GM12878 (cell line): Measurements from ENCODE around the gene CD2BP2. TPM values are rescaled to one million over a fixed set of nuclear protein-coding genes. Genes with fewer than 3 reads are reported as not detected.
A peak's percentile ranks its signal among the peaks of the same experiment; 100 is the strongest.

Experiments used
- CBFB ChIP-seq: IDR thresholded peaks from 2 replicates; pipeline ENCODE4 v1.6.1; 2016; ENCODE audit warnings: antibody characterized with exemption, low read depth
- CHD4 ChIP-seq: fragments of 200-600 bp; sonication (generic); IDR thresholded peaks from 2 replicates; pipeline ENCODE4 v1.6.1; 2016; ENCODE audit warnings: mild to moderate bottlenecking
- CUX1 ChIP-seq: IDR thresholded peaks from 2 replicates; pipeline ENCODE4 v1.6.1; 2012; ENCODE audit warnings: improper control_type of control experiment, low read depth, low read length; ENCODE audit not compliant: insufficient replicate concordance
- HCFC1 ChIP-seq: fragments of 150-350 bp; IDR thresholded peaks from 2 replicates; pipeline ENCODE4 v1.6.1; 2014; ENCODE audit warnings: low read length
- IKZF2 ChIP-seq, 2 experiments: fragments of 450-650 bp; IDR thresholded peaks; 2 replicates each; pipeline ENCODE4 v1.6.1; 2017; ENCODE audit warnings: mild to moderate bottlenecking in 2 of 2, moderate library complexity in 2 of 2
- NR2C2 ChIP-seq: IDR thresholded peaks from 2 replicates; pipeline ENCODE4 v1.6.1; 2011; ENCODE audit warnings: borderline replicate concordance, low read depth; ENCODE audit not compliant: control insufficient read depth, insufficient read length
- RELA ChIP-seq: fragments of 450-650 bp; IDR thresholded peaks from 2 replicates; pipeline ENCODE4 v1.8.0; 2014; ENCODE audit warnings: borderline replicate concordance; ENCODE audit not compliant: partially characterized antibody
- SMAD5 ChIP-seq: IDR thresholded peaks from 2 replicates; pipeline ENCODE4 v1.6.1; 2016; ENCODE audit warnings: antibody characterized with exemption, low read depth
- STAT3 ChIP-seq: IDR thresholded peaks from 2 replicates; pipeline ENCODE4 v1.6.1; 2011; ENCODE audit warnings: low read depth, low read length, improper control_type of control experiment
- ZNF217 ChIP-seq: fragments of 450-650 bp; IDR thresholded peaks from 2 replicates; pipeline ENCODE4 v1.6.1; 2017; ENCODE audit warnings: antibody characterized with exemption, mild to moderate bottlenecking
- ZNF592 ChIP-seq: fragments of 450-650 bp; IDR thresholded peaks from 2 replicates; pipeline ENCODE4 v1.6.1; 2017; ENCODE audit warnings: mild to moderate bottlenecking, moderate library complexity
- ZNF687 ChIP-seq: fragments of 450-650 bp; IDR thresholded peaks from 2 replicates; pipeline ENCODE4 v1.6.1; 2017; ENCODE audit warnings: mild to moderate bottlenecking, moderate library complexity
- polyA plus RNA-seq, 11 experiments: library from polyadenylated mRNA; depleted of rRNA in 4 of 11; unstranded in 6 of 11; stranded (reverse) in 5 of 11; fragments of >200 nt; fragmentation: Nextera tagmentation in 4 of 11; fragmentation: Illumina TruSeq in 1 of 11; extraction: Ambion mirVana in 4 of 11; extraction: Trizol in 1 of 11; gene quantifications; 1 replicate in 1 of 11; 2 replicates in 10 of 11; pipeline versions ENCODE4 v1.2.1 to v1.2.3, GENCODE V29; 2011 to 2016; ENCODE audit warnings: inconsistent platforms in 2 of 11, missing spikeins in 2 of 11, low read depth in 1 of 11
- total RNA-seq, 4 experiments: library from RNA; depleted of rRNA in 3 of 4; stranded (reverse); fragments of >200 nt in 3 of 4; fragmentation: Illumina TruSeq in 1 of 4; extraction: Trizol in 1 of 4; gene quantifications; 2 replicates each; pipeline versions ENCODE4 v1.2.1 to v1.2.3, GENCODE V29; 2013 to 2021
- TF ChIP-seq, protein P1 (sequence below), 3 experiments: IDR thresholded peaks in 2 of 3; conservative IDR thresholded peaks in 1 of 3; 2 replicates each; pipeline ENCODE4 v1.5.1; 2011; ENCODE audit warnings: low read depth in 3 of 3, low read length in 3 of 3, mild to moderate bottlenecking in 3 of 3, control low read depth in 2 of 3, moderate library complexity in 2 of 3, inconsistent platforms in 1 of 3, mixed read lengths in 1 of 3; ENCODE audit not compliant: control insufficient read depth in 2 of 3, insufficient read depth in 1 of 3; ENCODE audit errors: extremely low read depth in 1 of 3

The CD2BP2 gene
- total and polyA plus RNA-seq, 10 of the 15 experiments (the other 5 are each of a cell fraction or from before 2014, with no cell fraction given), result 3.3 to 47.9 (median 31.8) TPM

DNA sequence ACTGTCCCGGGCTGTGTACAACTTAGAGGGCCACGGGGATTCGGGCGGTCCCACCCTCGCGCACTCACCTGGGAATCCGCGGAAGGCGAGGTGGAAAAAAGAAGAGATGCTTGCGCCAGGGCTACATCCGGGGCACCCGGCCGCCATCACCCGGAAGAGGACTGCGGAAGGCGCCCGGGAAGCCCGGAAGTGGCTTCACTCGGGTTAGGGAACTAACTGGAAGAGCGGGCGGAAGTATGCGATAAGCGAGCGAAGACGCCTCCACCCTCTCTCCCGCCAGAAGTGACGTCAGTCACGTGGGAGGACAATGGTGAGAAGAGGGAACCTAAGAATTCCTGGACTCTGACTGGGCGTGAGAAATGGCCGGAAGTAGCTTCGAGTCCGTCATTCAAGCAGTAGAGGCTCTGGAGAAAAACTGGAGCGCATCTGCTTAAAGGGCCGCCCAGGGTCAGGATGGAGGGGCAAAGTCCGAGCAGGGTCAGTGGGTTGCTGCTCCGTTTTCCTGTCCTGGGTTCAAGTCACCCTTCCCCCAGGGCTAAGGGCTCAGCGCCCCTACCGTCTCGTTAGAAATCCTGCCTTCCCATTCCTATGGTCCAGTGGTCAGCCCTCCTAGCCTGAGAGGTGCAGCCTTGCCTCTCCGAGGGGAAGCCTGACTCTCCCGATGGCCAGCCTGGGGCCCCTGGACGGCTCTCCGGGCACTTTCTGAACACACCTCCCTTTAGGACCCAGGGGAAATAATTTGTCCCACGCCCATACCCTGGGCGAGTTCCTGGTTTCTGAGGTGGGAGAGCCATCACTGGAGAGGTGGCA is at the start of gene CD2BP2 (continued):
- peak; percentile 79 for TF ChIP-seq HCFC1
- TF ChIP-seq ZNF592, result no peak
- no peak for TF ChIP-seq NR2C2
- peak; percentile 86 to 89 for TF ChIP-seq IKZF2 (IDR thresholded peaks at IDR 0.05)
- peak; percentile 42 for TF ChIP-seq RELA
- TF ChIP-seq, protein P1, sequence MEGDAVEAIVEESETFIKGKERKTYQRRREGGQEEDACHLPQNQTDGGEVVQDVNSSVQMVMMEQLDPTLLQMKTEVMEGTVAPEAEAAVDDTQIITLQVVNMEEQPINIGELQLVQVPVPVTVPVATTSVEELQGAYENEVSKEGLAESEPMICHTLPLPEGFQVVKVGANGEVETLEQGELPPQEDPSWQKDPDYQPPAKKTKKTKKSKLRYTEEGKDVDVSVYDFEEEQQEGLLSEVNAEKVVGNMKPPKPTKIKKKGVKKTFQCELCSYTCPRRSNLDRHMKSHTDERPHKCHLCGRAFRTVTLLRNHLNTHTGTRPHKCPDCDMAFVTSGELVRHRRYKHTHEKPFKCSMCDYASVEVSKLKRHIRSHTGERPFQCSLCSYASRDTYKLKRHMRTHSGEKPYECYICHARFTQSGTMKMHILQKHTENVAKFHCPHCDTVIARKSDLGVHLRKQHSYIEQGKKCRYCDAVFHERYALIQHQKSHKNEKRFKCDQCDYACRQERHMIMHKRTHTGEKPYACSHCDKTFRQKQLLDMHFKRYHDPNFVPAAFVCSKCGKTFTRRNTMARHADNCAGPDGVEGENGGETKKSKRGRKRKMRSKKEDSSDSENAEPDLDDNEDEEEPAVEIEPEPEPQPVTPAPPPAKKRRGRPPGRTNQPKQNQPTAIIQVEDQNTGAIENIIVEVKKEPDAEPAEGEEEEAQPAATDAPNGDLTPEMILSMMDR (IDR thresholded peaks at IDR 0.05 in 2 of 3, conservative IDR thresholded peaks at IDR 0.05 in 1 of 3; ENCODE audit: control insufficient read depth in 2 of 3, extremely low read depth in 1 of 3, insufficient read depth in 1 of 3, low read depth in 3 of 3, low read length in 3 of 3), result no peak
- peak; percentile 55; the same call in 1 of the 2 replicates for TF ChIP-seq CBFB
- no peak for TF ChIP-seq CHD4
- TF ChIP-seq ZNF217, result peak; percentile 87
- no peak for TF ChIP-seq CUX1
- TF ChIP-seq ZNF687, result peak; percentile 70; the same call in 1 of the 2 replicates
- TF ChIP-seq SMAD5, result no peak; the same call in 1 of the 2 replicates
- no peak for TF ChIP-seq STAT3
